GM12891 (cell line): ENCODE measurements around the gene GINM1.

Source experiments
- POLR2A ChIP-seq: IDR thresholded peaks from 2 replicates; pipeline ENCODE4 v1.6.1; 2011; ENCODE audit warnings: low read depth, low read length, control low read depth
- POLR2AphosphoS5 ChIP-seq: IDR thresholded peaks from 2 replicates; pipeline ENCODE4 v1.6.1; 2011; ENCODE audit warnings: low read depth, low read length, control low read depth
- POU2F2 ChIP-seq: IDR thresholded peaks from 2 replicates; pipeline ENCODE4 v1.6.1; 2011; ENCODE audit warnings: low read depth, mild to moderate bottlenecking, control low read depth, low read length, moderate library complexity
- TAF1 ChIP-seq: IDR thresholded peaks from 2 replicates; pipeline ENCODE4 v1.6.1; 2011; ENCODE audit warnings: low read depth, low read length, control low read depth

GRCh38 chr6:149580880-149581279 is 14.7 kb downstream of the GINM1 start:
- TF ChIP-seq POLR2A, result no peak
- no peak for TF ChIP-seq POU2F2
- no peak for TF ChIP-seq POLR2AphosphoS5
- TF ChIP-seq TAF1, result no peak
